IMR-90 (cell line): Measurements from ENCODE around the gene MPZL3. TPM values are rescaled to one million over a fixed set of nuclear protein-coding genes. Genes with fewer than 3 reads are reported as not detected.

ENCODE experiments used
- ATAC-seq: fragments of 200-7000 bp; cut with Tn5 transposase; 2 replicates; pipeline ENCODE4 v1.9.1; 2020; ENCODE audit warnings: low read depth, mild to moderate bottlenecking, moderate library complexity
- BruUV-seq: library from RNA; stranded (reverse); fragments of 400-500 nt; replicated peaks from 2 replicates; lab custom pipeline; 2021; lab: Mats Ljungman, UMichigan
- CTCF ChIA-PET: fragments of 300-600 bp; formaldehyde crosslinking; extraction: SDS; loops from one replicate; lab custom pipeline; 2021; ENCODE audit warnings: antibody characterized with exemption; lab: Yijun Ruan, JAX
- POLR2A ChIA-PET: fragments of 300-600 bp; sonication (Branson Sonifier 250); formaldehyde crosslinking; loops from one replicate; lab custom pipeline; 2022; ENCODE audit warnings: antibody characterized with exemption; ENCODE audit not compliant: unreplicated experiment; lab: Charles Lee
- DNase-seq: peaks from one replicate; pipeline ENCODE4 v3.0.0; 2013
- H2AFZ ChIP-seq: replicated peaks from 2 replicates; pipeline ENCODE3; 2013; ENCODE audit warnings: low read length, mild to moderate bottlenecking; ENCODE audit not compliant: poor library complexity
- H2AK5ac ChIP-seq: 2 replicates; pipeline ENCODE4 v1.6.1; 2013; ENCODE audit warnings: low read depth, low read length, inconsistent platforms
- H2AK9ac ChIP-seq: replicated peaks from 2 replicates; pipeline ENCODE3; 2013; ENCODE audit warnings: mild to moderate bottlenecking, low read depth, low read length, moderate library complexity; ENCODE audit not compliant: poor library complexity
- H2BK120ac ChIP-seq: 2 replicates; pipeline ENCODE4 v1.6.1; 2013; ENCODE audit warnings: low read depth, low read length, inconsistent platforms
- H2BK15ac ChIP-seq: 3 replicates; pipeline ENCODE4 v1.6.1; 2013; ENCODE audit warnings: low read depth, low read length, inconsistent platforms
- H2BK20ac ChIP-seq: 2 replicates; pipeline ENCODE4 v1.6.1; 2013; ENCODE audit warnings: low read depth, mild to moderate bottlenecking, inconsistent platforms, low read length, moderate library complexity
- H2BK5ac ChIP-seq: 2 replicates; pipeline ENCODE4 v1.6.1; 2013; ENCODE audit warnings: mild to moderate bottlenecking, low read depth, low read length, inconsistent platforms; ENCODE audit not compliant: poor library complexity, severe bottlenecking
- H3K14ac ChIP-seq: replicated peaks from 2 replicates; pipeline ENCODE4 v1.6.1; 2013; ENCODE audit warnings: low read depth, low read length, inconsistent platforms
- H3K18ac ChIP-seq: 2 replicates; pipeline ENCODE4 v1.6.1; 2013; ENCODE audit warnings: low read depth, low read length, control low read depth
- H3K23ac ChIP-seq: 2 replicates; pipeline ENCODE4 v1.6.1; 2013; ENCODE audit warnings: low read depth, low read length, inconsistent platforms
- H3K27ac ChIP-seq: 2 replicates; pipeline ENCODE4 v1.5.1; 2013; ENCODE audit warnings: mild to moderate bottlenecking, control low read depth, low read length; ENCODE audit not compliant: insufficient read depth
- H3K27me3 ChIP-seq: 2 replicates; pipeline ENCODE4 v1.6.1; 2013; ENCODE audit warnings: low read length; ENCODE audit not compliant: control insufficient read depth, insufficient read depth
- H3K36me3 ChIP-seq: 2 replicates; pipeline ENCODE4 v1.6.1; 2013; ENCODE audit warnings: low read length, mixed read lengths; ENCODE audit not compliant: control insufficient read depth, insufficient read depth
- H3K4ac ChIP-seq: 2 replicates; pipeline ENCODE4 v1.6.1; 2013; ENCODE audit warnings: low read depth, low read length, inconsistent platforms
- H3K4me1 ChIP-seq: 2 replicates; pipeline ENCODE4 v1.6.1; 2013; ENCODE audit warnings: low read length, mixed read lengths; ENCODE audit not compliant: control insufficient read depth, insufficient read depth
- H3K4me2 ChIP-seq: 2 replicates; pipeline ENCODE4 v1.6.1; 2013; ENCODE audit warnings: low read depth, mild to moderate bottlenecking, control low read depth, low read length, moderate library complexity
- H3K4me3 ChIP-seq: 2 replicates; pipeline ENCODE4 v1.5.1; 2013; ENCODE audit warnings: low read depth, mild to moderate bottlenecking, control low read depth, low read length, moderate library complexity; ENCODE audit not compliant: insufficient read depth
- H3K56ac ChIP-seq: 2 replicates; pipeline ENCODE4 v1.6.1; 2013; ENCODE audit warnings: low read length, inconsistent platforms; ENCODE audit not compliant: insufficient read depth; ENCODE audit errors: extremely low read depth
- H3K79me1 ChIP-seq, 2 experiments: 2 replicates each; pipeline ENCODE4 v1.6.1; 2013; ENCODE audit warnings: low read length in 2 of 2, inconsistent platforms in 1 of 2, low read depth in 1 of 2
- H3K9ac ChIP-seq: 2 replicates; pipeline ENCODE4 v1.6.1; 2013; ENCODE audit warnings: low read depth, low read length, control low read depth
- H3K9me1 ChIP-seq: 2 replicates; pipeline ENCODE4 v1.6.1; 2013; ENCODE audit warnings: low read length, inconsistent platforms; ENCODE audit not compliant: insufficient read depth
- H3K9me3 ChIP-seq: 2 replicates; pipeline ENCODE4 v1.6.1; 2013; ENCODE audit warnings: low read length; ENCODE audit not compliant: control insufficient read depth, insufficient read depth
- H4K20me1 ChIP-seq: 2 replicates; pipeline ENCODE4 v1.6.1; 2013; ENCODE audit warnings: low read length, inconsistent platforms; ENCODE audit not compliant: insufficient read depth
- H4K5ac ChIP-seq: 2 replicates; pipeline ENCODE4 v1.6.1; 2013; ENCODE audit warnings: mild to moderate bottlenecking, low read depth, low read length, control low read depth
- H4K8ac ChIP-seq, 2 experiments: 2 replicates each; pipeline ENCODE4 v1.6.1; 2013; ENCODE audit warnings: low read depth in 2 of 2, low read length in 2 of 2, control low read depth in 1 of 2, inconsistent platforms in 1 of 2
- H4K91ac ChIP-seq: 2 replicates; pipeline ENCODE4 v1.6.1; 2013; ENCODE audit warnings: low read depth, low read length, inconsistent platforms; ENCODE audit not compliant: insufficient read depth
- CHD1 ChIP-seq: IDR thresholded peaks from 2 replicates; pipeline ENCODE4 v1.6.1; 2012; ENCODE audit warnings: low read depth, low read length, improper control_type of control experiment
- FOS ChIP-seq: fragments of 150-350 bp; IDR thresholded peaks from 2 replicates; pipeline ENCODE4 v1.6.1; 2016; ENCODE audit warnings: low read depth, low read length
- MAZ ChIP-seq: IDR thresholded peaks from 2 replicates; pipeline ENCODE4 v1.6.1; 2012; ENCODE audit warnings: low read depth, mild to moderate bottlenecking, low read length, improper control_type of control experiment, moderate library complexity, borderline replicate concordance
- MXI1 ChIP-seq: IDR thresholded peaks from 2 replicates; pipeline ENCODE4 v1.6.1; 2012; ENCODE audit warnings: low read depth, mild to moderate bottlenecking, low read length, moderate library complexity, borderline replicate concordance
- RAD21 ChIP-seq: IDR thresholded peaks from 2 replicates; pipeline ENCODE4 v1.6.1; 2012; ENCODE audit warnings: low read length, improper control_type of control experiment
- SMC3 ChIP-seq: fragments of 150-350 bp; IDR thresholded peaks from 2 replicates; pipeline ENCODE4 v1.6.1; 2016; ENCODE audit warnings: low read depth, mild to moderate bottlenecking, antibody characterized with exemption, low read length, moderate library complexity
- WGBS, 2 experiments: methylation state at CpG; one replicate each; pipeline versions ENCODE4 v1.1.5 to v1.1.7; 2013; ENCODE audit warnings: missing lambda C conversion rate in 2 of 2; ENCODE audit not compliant: insufficient read length in 1 of 2; ENCODE audit errors: extremely low coverage in 2 of 2; 5-methylcytosine and 5-hydroxymethylcytosine counted together
- dilution Hi-C: fragments of 300-500 bp; cut with HindIII; formaldehyde crosslinking; loops from one replicate; pipeline ENCODE4 v1.14.3; 2018; ENCODE audit warnings: low sequenced_read_pairs; ENCODE audit not compliant: unreplicated experiment
- in situ Hi-C: fragments of 300-500 bp; cut with MboI; formaldehyde crosslinking; loops from 3 replicates; pipeline ENCODE4 v1.14.3; 2019; ENCODE audit warnings: low sequenced_read_pairs, inconsistent platforms, mixed read lengths
- intact Hi-C: fragments of 100-400 bp; cut with micrococcal nuclease; formaldehyde crosslinking; loops from 2 replicates; pipeline ENCODE4 v1.10.0; 2022
- polyA plus RNA-seq, 3 experiments: library from polyadenylated mRNA; depleted of rRNA; stranded (reverse); fragments of >200 nt; gene quantifications; 2 replicates each; pipeline ENCODE4 v1.2.3, GENCODE V29; 2012; ENCODE audit warnings: low replicate concordance in 1 of 3
- total RNA-seq: library from RNA; depleted of rRNA; stranded (reverse); fragments of >200 nt; gene quantifications from 2 replicates; pipeline ENCODE4 v1.2.3, GENCODE V29; 2012
- TF ChIP-seq, protein P1 (sequence below): fragments of 150-350 bp; IDR thresholded peaks from 2 replicates; pipeline ENCODE4 v1.6.1; 2017; ENCODE audit warnings: mild to moderate bottlenecking, antibody characterized with exemption, low read length, low read depth

MPZL3 gene
- total and polyA plus RNA-seq, 2 of the 4 experiments (the other 2 are of a cell fraction), result 0.15 to 0.36 TPM

DNA sequence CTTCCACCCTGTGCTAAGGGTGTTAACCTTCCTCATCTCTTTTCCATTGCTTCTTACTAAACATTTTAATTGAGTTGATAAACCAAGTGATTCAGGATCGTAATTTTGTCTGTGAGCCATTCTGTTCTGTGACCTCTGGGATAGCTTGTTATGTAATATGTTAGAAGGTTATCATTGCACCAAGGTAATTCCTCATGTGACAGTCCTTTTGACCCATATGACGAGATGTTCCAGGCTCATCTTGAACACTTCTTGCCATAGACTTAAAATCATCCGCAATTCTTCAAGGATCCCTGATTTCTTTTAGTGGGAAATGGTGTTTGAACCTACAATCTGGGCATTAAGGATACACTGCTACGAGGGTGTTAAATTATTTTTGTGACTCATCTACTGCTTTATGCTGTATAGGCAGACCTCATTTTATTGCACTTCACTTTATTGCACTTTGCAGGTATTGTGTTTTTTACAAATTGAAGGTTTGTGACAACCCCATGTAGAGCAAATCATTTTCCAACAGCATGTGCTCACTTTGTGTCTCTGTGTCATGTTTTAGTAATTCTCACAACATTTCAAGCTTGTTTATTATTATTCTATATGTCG, 31.0 kb upstream of the MPZL3 start:
- in situ Hi-C loops, result no loop called here
- BruUV-seq, result no TSS peak
- no CpG with 5 or more reads among the region's 5 CpGs for WGBS, 2 experiments
- no peak for TF ChIP-seq FOS
- no peak for TF ChIP-seq CHD1
- TF ChIP-seq, protein P1, sequence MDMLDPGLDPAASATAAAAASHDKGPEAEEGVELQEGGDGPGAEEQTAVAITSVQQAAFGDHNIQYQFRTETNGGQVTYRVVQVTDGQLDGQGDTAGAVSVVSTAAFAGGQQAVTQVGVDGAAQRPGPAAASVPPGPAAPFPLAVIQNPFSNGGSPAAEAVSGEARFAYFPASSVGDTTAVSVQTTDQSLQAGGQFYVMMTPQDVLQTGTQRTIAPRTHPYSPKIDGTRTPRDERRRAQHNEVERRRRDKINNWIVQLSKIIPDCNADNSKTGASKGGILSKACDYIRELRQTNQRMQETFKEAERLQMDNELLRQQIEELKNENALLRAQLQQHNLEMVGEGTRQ, result no peak
- no peak for TF ChIP-seq MXI1
- no peak for TF ChIP-seq RAD21
- no peak for TF ChIP-seq SMC3
- no peak for TF ChIP-seq MAZ
- no peak overlapping the region for H4K91ac ChIP-seq
- H2BK15ac ChIP-seq, result no peak overlapping the region
- H2AFZ ChIP-seq, result no peak overlapping the region
- no peak overlapping the region for H3K18ac ChIP-seq
- no peak overlapping the region for H3K14ac ChIP-seq
- no peak overlapping the region for H3K4me3 ChIP-seq
- H3K79me1 ChIP-seq, result no peaks in the 10 kb centered on the region
- no peak overlapping the region for H2AK5ac ChIP-seq
- intact Hi-C loops, result no loop called here
- no peak overlapping the region for H3K9ac ChIP-seq
- H2BK120ac ChIP-seq, result no peak overlapping the region
- H3K9me1 ChIP-seq, result no peaks in the 10 kb centered on the region
- no peak overlapping the region for H3K27ac ChIP-seq
- no peak overlapping the region for H4K5ac ChIP-seq
- H3K23ac ChIP-seq, result no peak overlapping the region
- H3K4ac ChIP-seq, result no peak overlapping the region
- ATAC-seq (no peak), DNase-seq (no peak)
- H3K9me3 ChIP-seq, result no peaks in the 10 kb centered on the region
- ChIA-PET CTCF (no interaction called here), POLR2A (no interaction called here)
- no peaks in the 10 kb centered on the region for H3K36me3 ChIP-seq
- no peak overlapping the region for H3K56ac ChIP-seq
- no peaks in the 10 kb centered on the region for H4K20me1 ChIP-seq
- no peaks in the 10 kb centered on the region for H3K4me1 ChIP-seq
- dilution Hi-C loops, result no loop called here
- no peak overlapping the region for H4K8ac ChIP-seq
- H2AK9ac ChIP-seq, result no peak overlapping the region
- no peaks in the 10 kb centered on the region for H3K27me3 ChIP-seq
- H3K4me2 ChIP-seq, result no peak overlapping the region
- no peak overlapping the region for H2BK20ac ChIP-seq
- no peak overlapping the region for H2BK5ac ChIP-seq
